BE2C (cell line): ENCODE data around the gene KIF1B.
A peak's percentile ranks its signal among the peaks of the same experiment; 100 is the strongest.
"Not testable (repeated sequence)": the region's sequence is repeated elsewhere in the genome, so short reads cannot be mapped to it uniquely, and the experiment has no call there.

Experiments used
- DNase-seq: peaks from one replicate; pipeline ENCODE4 v3.0.0-alpha.2; 2020
- H3K27me3 ChIP-seq: fragments of 250-450 bp; sonication (Bioruptor Pico); 2 replicates; pipeline ENCODE4 v1.5.1; 2020; ENCODE audit warnings: mild to moderate bottlenecking
- H3K36me3 ChIP-seq: fragments of 250-450 bp; sonication (Bioruptor Pico); 2 replicates; pipeline ENCODE4 v1.5.1; 2020; ENCODE audit warnings: mild to moderate bottlenecking
- H3K4me1 ChIP-seq: fragments of 250-450 bp; sonication (Bioruptor Pico); 2 replicates; pipeline ENCODE4 v1.5.1; 2020
- H3K4me3 ChIP-seq: 2 replicates; pipeline ENCODE4 v1.5.1; 2011; ENCODE audit warnings: low read depth, low read length
- H3K9me3 ChIP-seq: fragments of 250-450 bp; sonication (Bioruptor Pico); 2 replicates; pipeline ENCODE4 v1.5.1; 2020
- CTCF ChIP-seq: IDR thresholded peaks from 2 replicates; pipeline ENCODE4 v1.5.1; 2012; ENCODE audit warnings: mild to moderate bottlenecking, low read depth, low read length

Gene KIF1B

GRCh38 chr1:10374442-10374860 lies 164.1 kb downstream of the KIF1B start:
- Histone ChIP-seq H3K27me3 (no peaks in the 10 kb centered on the region), H3K4me1 (no peaks in the 10 kb centered on the region; the same call in 1 of the 2 replicates), H3K9me3 (no peaks in the 10 kb centered on the region), H3K4me3 (no peak overlapping the region), H3K36me3 (peaks cover 4% of the 10 kb centered on the region)
- no peak for TF ChIP-seq CTCF
- no peak for DNase-seq

- peak; percentile 64 for TF ChIP-seq CTCF
- not testable (repeated sequence) for H3K4me1 ChIP-seq, H3K27me3 ChIP-seq, H3K36me3 ChIP-seq, H3K4me3 ChIP-seq, H3K9me3 ChIP-seq
- DNase-seq, result peak; percentile 58
These were observed 167.1 kb downstream of the KIF1B start for GRCh38 chr1:10377365-10378029.

GRCh38 chr1:10378081-10378841 lies 167.9 kb downstream of the KIF1B start:
- Histone ChIP-seq H3K4me3 (no peak overlapping the region), H3K4me1 (no peaks in the 10 kb centered on the region; the same call in 1 of the 2 replicates), H3K27me3 (no peaks in the 10 kb centered on the region), H3K36me3 (peaks cover 4% of the 10 kb centered on the region), H3K9me3 (no peaks in the 10 kb centered on the region)
- DNase-seq, result peak; percentile 30
- no peak for TF ChIP-seq CTCF

- H3K36me3 ChIP-seq, result peaks cover 4% of the 10 kb centered on the region
These were observed 168.8 kb downstream of the KIF1B start for GRCh38 chr1:10379101-10379620.

GRCh38 chr1:10379676-10380075 lies 169.3 kb downstream of the KIF1B start:
- Histone ChIP-seq H3K4me3 (no peak overlapping the region), H3K9me3 (no peaks in the 10 kb centered on the region), H3K27me3 (no peaks in the 10 kb centered on the region), H3K36me3 (peaks cover 4% of the 10 kb centered on the region), H3K4me1 (no peaks in the 10 kb centered on the region; the same call in 1 of the 2 replicates)
- TF ChIP-seq CTCF, result no peak
- DNase-seq, result no peak

More at GRCh38 chr1:10379101-10379620, 168.8 kb downstream of the KIF1B start:
- DNase-seq, result no peak
- Histone ChIP-seq H3K4me3 (no peak overlapping the region), H3K9me3 (no peaks in the 10 kb centered on the region), H3K27me3 (no peaks in the 10 kb centered on the region), H3K4me1 (no peaks in the 10 kb centered on the region; the same call in 1 of the 2 replicates)
- TF ChIP-seq CTCF, result no peak
